ENCODE results near the gene DNAJA4.

The DNAJA4 gene

GRCh38 chr15:78264304-78265136 lies at the start of gene DNAJA4:
DNAJA4 (plus strand) TSS chr15:78264562; CDS start chr15:78264764, 202 bp downstream.
- peak; percentile 45 for DNase-seq (ENCODE audit: low read depth)

- DNase-seq (ENCODE audit: low read depth) = no peak
Observed at GRCh38 chr15:78216276-78217104, 47.9 kb upstream of the DNAJA4 start.

- DNase-seq (ENCODE audit: low read depth) = no peak
Observed at GRCh38 chr15:78220713-78221112, 43.6 kb upstream of the DNAJA4 start.

DNA sequence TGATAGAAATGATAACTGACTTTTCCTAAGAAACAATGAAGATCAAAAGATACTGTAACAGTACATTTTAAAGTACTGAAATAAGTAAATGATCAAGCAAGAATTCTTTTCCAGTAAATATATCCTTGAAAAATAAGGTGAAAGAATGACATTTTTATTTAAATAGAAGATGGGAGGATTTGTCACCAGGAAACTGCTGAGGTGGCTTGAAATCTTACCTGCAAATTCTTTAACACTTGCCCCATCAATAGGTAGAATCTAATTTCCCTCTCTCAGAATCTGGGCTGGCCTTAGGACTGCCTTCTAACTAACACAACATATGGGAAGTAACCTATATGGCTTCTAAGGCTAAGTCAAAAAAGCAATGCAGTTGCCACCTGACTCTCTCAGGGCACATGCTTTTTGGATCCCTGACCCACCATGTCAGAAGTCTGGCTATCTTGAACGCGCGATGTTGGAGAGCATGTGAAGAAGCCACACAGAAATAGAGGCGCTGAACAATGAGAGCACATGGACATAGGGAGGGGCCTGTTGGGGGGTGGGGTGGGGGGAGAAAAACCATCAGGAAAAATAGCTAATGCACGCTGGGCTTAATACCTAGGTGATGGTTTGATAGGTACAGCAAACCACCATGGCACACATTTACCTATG lies 41.5 kb upstream of the DNAJA4 start:
- no peak for DNase-seq (ENCODE audit: low read depth)

DNA sequence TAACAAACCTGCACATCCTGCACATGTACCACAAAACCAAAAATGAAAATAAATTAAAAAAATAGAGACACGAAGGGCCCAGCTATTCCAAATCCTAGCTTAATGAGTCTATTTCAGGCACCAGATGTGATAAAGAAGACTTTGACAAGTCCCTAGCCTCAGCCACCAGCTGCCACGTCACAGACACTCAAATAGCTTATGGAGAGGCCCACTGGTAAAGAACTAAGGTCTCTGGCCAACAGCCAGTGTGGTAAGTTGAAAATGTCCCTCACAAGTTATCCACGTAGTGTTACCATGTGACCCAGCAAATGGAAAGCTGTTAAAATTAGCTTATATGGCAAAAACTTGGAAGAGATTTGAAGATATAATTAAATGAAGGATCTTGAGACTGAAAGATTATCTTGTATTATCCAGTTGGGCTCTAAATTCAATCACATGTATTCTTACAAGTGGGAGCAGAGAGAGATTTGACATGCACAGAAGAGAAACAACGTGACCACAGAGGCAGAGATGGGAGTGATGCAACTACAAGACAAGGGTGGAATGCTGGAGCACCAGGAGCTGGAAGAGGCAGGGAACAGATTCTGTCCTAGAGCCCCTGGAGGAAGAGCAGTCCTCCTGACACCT lies 40.9 kb upstream of the DNAJA4 start:
- DNase-seq (ENCODE audit: low read depth) = no peak

DNA sequence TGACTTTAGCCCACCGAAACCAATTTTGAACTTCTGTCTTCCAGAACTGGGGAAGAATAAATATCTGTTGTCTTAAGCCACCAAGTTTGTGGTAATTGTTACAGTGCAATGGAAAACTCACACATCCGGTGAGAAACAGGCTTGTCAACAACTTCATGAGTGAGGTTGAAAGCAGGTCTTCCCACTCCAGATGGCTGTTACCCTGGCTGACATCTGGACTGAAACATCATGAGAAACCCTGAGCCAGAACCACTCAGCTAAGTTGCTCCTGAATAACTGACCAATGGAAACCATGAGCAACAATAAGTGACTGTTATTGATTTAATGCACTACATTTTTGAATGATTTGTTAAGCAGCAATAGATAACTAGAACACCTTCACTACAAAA lies 40.3 kb upstream of the DNAJA4 start:
- DNase-seq (ENCODE audit: low read depth) = no peak

- DNase-seq (ENCODE audit: low read depth) = no peak
Observed at GRCh38 chr15:78225783-78226541, 38.4 kb upstream of the DNAJA4 start.

- no peak for DNase-seq (ENCODE audit: low read depth)
Observed at GRCh38 chr15:78228356-78228996, 35.9 kb upstream of the DNAJA4 start.

DNA sequence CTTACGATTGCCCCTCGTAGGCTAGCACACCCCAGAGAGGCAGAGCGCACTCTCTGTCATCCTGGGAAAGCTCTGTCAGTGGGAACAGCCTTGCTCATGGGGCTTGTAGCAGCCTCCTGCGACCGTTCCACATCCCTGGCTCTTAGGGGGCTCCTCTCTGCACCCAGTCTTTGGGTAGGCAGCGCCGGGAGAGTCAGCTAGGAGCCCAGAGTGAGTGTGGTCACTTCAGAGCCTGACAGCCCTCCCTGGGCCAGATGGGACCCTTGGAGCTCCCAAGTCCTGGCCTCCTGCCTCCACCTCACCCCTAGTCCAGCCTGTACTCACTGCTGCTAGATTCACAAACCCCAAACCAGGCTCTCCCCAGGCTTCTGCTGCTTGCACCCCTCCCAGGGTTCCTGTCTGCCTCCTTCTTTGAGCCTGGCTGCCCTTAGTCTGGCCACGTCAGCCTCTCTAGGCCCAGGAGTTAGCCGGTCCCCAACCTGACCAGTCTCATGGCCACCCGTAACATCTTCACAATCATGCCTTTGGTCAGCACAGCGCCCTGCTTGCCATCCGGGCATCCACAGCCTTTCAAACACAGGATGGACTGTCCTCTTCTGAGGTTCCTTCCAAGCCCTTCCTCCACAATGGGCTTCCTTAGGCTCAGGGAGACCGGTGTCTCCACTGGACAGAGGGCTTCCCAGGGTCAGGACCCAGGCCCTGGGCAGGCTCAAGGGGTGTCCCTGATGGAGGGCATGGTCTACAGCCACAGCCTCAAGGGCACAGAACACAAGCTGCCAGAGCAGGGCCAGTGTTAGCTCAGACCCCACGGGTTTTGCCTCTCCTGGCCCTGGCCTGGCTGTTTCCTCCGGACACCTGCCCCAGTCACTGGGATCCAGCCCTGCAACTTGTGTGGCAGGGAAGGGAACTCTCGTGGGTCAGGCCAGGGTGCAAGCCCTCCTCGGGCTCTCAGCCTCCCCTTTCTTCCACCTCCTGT lies 34.6 kb upstream of the DNAJA4 start:
- DNase-seq (ENCODE audit: low read depth) = no peak

- DNase-seq (ENCODE audit: low read depth) = no peak
Observed at GRCh38 chr15:78232951-78233350, 31.4 kb upstream of the DNAJA4 start.

DNA sequence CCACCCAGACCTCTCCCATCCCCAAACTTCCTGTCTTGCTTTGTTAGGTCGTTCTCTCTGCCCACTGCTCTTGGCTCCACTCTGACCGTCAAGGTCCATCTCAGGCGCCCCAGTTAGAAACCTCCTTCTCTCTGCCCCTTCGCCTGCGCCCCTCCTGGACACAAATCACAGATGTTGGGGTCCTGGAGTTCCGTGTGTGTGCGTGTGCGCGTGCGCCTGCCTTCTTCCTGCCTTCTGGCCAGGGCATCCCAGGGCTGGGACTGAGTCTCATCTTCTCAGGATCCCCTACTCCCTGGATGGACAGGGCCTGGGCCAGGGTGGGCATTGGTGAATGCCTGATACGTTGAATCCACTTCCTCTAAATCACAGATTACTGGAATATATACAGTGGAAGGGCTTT lies 30.9 kb upstream of the DNAJA4 start:
- no peak for DNase-seq (ENCODE audit: low read depth)

DNA sequence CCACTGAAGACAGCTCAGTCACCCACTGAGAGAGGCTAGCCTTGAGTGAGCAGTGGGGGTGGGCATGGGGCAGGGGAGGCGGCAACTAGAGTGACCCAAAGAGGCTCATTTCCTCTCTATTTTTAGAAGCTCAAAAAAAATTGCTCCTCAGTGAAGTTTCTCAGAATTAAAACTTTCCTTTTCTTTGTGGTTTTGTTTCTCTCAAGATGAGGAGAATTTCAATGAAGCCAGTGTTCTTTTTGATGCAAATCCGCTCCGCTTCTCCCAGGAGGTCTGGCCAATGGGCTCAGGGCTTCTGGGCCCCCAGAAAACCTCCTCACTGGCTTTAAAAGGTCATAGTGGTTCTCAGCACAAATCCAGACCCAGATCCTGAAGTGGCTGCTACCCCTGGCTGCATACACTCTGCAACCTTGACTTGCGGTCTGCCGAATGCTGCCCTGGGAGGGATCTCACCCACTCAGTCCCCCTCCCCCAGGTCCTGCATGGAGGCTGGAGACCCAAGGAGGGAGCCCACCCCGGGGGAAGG lies 29.8 kb upstream of the DNAJA4 start, which contains the start of gene ACSBG1:
Gene ACSBG1 (minus strand): TSS at position 51 of the 526 bp plus-strand sequence. CDS start 64 bp downstream, outside the sequence.
- DNase-seq (ENCODE audit: low read depth) = no peak

- no peak for DNase-seq (ENCODE audit: low read depth)
Observed at GRCh38 chr15:78236491-78236890, 27.9 kb upstream of the DNAJA4 start.

DNA sequence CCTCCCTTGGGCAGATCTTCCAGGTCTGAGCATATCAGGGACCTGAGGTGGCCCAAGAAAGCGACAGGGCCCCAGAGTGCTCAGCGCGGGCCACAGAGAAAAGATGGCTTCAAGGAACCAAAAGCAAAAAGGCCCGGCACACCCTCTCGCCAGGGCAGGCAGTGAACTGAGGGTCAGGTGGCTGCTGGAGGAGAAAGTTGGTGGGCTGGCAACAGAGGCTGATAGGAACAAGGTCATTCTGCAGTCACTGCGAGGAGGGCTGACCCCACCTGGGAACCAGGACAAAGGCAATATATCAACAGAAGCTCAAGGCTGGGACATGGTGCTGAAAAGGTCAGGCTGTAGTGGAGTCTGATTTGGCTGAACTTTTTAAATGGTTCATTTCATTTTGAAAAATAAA lies 27.2 kb upstream of the DNAJA4 start:
- DNase-seq (ENCODE audit: low read depth) = no peak

DNA sequence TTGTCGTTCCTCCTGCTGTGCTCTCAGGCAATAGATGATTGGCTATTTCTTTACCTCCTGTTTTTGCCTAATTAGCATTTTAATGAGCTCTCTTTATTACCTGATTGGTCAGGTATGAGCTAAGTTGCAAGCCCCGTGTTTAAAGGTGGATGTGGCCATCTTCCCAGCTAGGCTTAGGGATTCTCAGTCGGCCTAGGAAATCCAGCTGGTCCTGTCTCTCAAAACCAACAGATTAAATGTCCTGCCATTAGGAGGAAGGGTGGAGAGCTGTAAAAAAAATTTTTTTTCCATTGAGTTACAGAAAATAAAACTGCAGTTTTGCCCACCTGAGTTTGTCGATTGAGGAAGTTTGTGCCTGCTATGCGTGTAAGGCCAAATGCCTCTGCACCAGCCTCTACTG lies 24.6 kb upstream of the DNAJA4 start:
- no peak for DNase-seq (ENCODE audit: low read depth)

DNA sequence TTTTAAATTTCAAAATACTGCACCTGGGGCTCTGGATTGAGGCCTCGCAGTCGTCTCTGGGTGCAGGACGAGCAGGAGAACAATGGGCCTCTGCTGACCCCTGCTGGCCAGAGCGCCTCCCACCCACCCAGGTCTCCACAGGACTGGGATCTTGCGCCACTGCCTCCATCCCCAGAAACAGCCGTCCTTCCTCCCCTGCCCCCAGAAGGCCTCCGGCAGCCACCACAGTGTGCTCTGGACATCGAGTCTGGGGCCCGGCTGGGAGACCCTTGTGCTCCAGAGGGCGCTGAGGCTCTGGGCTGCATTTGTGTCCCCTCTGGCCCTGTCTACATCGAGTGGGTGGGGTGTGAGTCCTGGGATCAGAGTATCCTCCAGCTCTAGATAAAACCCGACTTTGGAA lies 23.3 kb upstream of the DNAJA4 start:
- peak; percentile 69 for DNase-seq (ENCODE audit: low read depth)

GRCh38 chr15:78242128-78242527 lies 22.2 kb upstream of the DNAJA4 start:
- DNase-seq (ENCODE audit: low read depth) = no peak

- DNase-seq (ENCODE audit: low read depth) = no peak
Observed at GRCh38 chr15:78243058-78243457, 21.3 kb upstream of the DNAJA4 start.

GRCh38 chr15:78243491-78243941 lies 20.8 kb upstream of the DNAJA4 start:
- DNase-seq (ENCODE audit: low read depth) = no peak
